Prostate gland (tissue), 2 donors: ENCODE results near the gene C6orf47. TPM values are rescaled to one million over a fixed set of nuclear protein-coding genes. Genes with fewer than 3 reads are reported as not detected.

Experiments
- DNase-seq: peaks from one replicate; pipeline ENCODE4 v3.0.0-alpha.2; 2019; ENCODE audit warnings: low spot score
- H3K27ac ChIP-seq, 2 donors: fragments of 200-600 bp; sonication (generic); 2 replicates each; pipeline ENCODE4 v1.5.1; 2017 to 2019
- H3K27me3 ChIP-seq: fragments of 200-600 bp; sonication (generic); replicated peaks from 2 replicates; pipeline ENCODE4 v1.5.1; 2019; ENCODE audit not compliant: insufficient read depth
- H3K36me3 ChIP-seq, 2 donors: fragments of 200-600 bp; sonication (generic); 1 replicate in 1 of 2; 2 replicates in 1 of 2; pipeline versions ENCODE4 v1.5.1 to v1.8.1; 2017 to 2019
- H3K4me1 ChIP-seq: fragments of 200-600 bp; sonication (generic); replicated peaks from 2 replicates; pipeline ENCODE4 v1.5.1; 2019
- H3K4me3 ChIP-seq, 2 donors: fragments of 200-600 bp; sonication (generic); 2 replicates each; pipeline ENCODE4 v1.5.1; 2017 to 2019
- H3K9me3 ChIP-seq: fragments of 200-600 bp; sonication (generic); 2 replicates; pipeline ENCODE4 v1.5.1; 2017
- POLR2A ChIP-seq: fragments of 450-650 bp; IDR thresholded peaks from one replicate; pipeline ENCODE4 v1.6.1; 2016; ENCODE audit warnings: antibody characterized with exemption, mild to moderate bottlenecking
- POLR2AphosphoS5 ChIP-seq: sonication (generic); formaldehyde crosslinking; IDR thresholded peaks from one replicate; pipeline ENCODE4 v1.6.1; 2017; ENCODE audit warnings: antibody characterized with exemption
- WGBS: methylation state at CpG from one replicate; pipeline ENCODE4 v1.1.5; 2018; 5-methylcytosine and 5-hydroxymethylcytosine counted together
- intact Hi-C: fragments of 100-400 bp; cut with DNase I; formaldehyde crosslinking; loops from one replicate; pipeline ENCODE4 v1.14.2; 2022
- total RNA-seq, 2 donors: library from RNA; depleted of rRNA; stranded (reverse); fragments of >200 nt; gene quantifications; one replicate each; pipeline ENCODE4 v1.1.0, GENCODE V29; 2016
- TF ChIP-seq, protein P1 (sequence below), 4 experiments: fragments of 200-600 bp in 2 of 4; fragments of 450-650 bp in 2 of 4; sonication (generic) in 2 of 4; IDR thresholded peaks; 1 replicate in 3 of 4; 2 replicates in 1 of 4; pipeline ENCODE4 v1.5.1; 2016 to 2019; ENCODE audit warnings: antibody characterized with exemption in 4 of 4, mild to moderate bottlenecking in 2 of 4, moderate library complexity in 2 of 4

C6orf47 gene
- total RNA-seq, 2 donors from 2014 or later = 25.5 to 30.1 TPM

GRCh38 chr6:31691564-31692108, 31.1 kb upstream of the C6orf47 start:
- Histone ChIP-seq H3K27me3 (no peaks in the 10 kb centered on the region), H3K9me3 (no peaks in the 10 kb centered on the region), H3K36me3 (peaks cover 15 to 20% of the 10 kb centered on the region in 2 donors), H3K4me3 (no peak overlapping the region), H3K4me1 (no peaks in the 10 kb centered on the region), H3K27ac (no peak overlapping the region)
- intact Hi-C loops = no loop called here
- TF ChIP-seq, protein P1, sequence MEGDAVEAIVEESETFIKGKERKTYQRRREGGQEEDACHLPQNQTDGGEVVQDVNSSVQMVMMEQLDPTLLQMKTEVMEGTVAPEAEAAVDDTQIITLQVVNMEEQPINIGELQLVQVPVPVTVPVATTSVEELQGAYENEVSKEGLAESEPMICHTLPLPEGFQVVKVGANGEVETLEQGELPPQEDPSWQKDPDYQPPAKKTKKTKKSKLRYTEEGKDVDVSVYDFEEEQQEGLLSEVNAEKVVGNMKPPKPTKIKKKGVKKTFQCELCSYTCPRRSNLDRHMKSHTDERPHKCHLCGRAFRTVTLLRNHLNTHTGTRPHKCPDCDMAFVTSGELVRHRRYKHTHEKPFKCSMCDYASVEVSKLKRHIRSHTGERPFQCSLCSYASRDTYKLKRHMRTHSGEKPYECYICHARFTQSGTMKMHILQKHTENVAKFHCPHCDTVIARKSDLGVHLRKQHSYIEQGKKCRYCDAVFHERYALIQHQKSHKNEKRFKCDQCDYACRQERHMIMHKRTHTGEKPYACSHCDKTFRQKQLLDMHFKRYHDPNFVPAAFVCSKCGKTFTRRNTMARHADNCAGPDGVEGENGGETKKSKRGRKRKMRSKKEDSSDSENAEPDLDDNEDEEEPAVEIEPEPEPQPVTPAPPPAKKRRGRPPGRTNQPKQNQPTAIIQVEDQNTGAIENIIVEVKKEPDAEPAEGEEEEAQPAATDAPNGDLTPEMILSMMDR (IDR thresholded peaks at IDR 0.05) = no peak
- TF ChIP-seq POLR2AphosphoS5 (no peak), POLR2A (no peak)
- DNase-seq = no peak
- WGBS = 94% methylated on average over 12 of the region's 12 CpGs

- Histone ChIP-seq H3K9me3 (no peaks in the 10 kb centered on the region), H3K27me3 (no peaks in the 10 kb centered on the region), H3K4me3 (no peak overlapping the region), H3K27ac (no peak overlapping the region), H3K36me3 (peaks cover 15 to 20% of the 10 kb centered on the region in 2 donors), H3K4me1 (no peaks in the 10 kb centered on the region)
- DNase-seq = no peak
- TF ChIP-seq, protein P1 (IDR thresholded peaks at IDR 0.05) = no peak
- TF ChIP-seq POLR2AphosphoS5 = no peak
- TF ChIP-seq POLR2A = no peak
- WGBS = 87% methylated on average over 6 of the region's 6 CpGs
- intact Hi-C loops = no loop called here
These were observed 30.5 kb upstream of the C6orf47 start for GRCh38 chr6:31691078-31691463.

- 57% methylated on average over 10 of the region's 10 CpGs for WGBS
- peaks cover 15 to 20% of the 10 kb centered on the region in 2 donors for H3K36me3 ChIP-seq
- TF ChIP-seq, protein P1 (IDR thresholded peaks at IDR 0.05) = no peak
- TF ChIP-seq POLR2AphosphoS5 (no peak), POLR2A (no peak)
These were observed 29.9 kb upstream of the C6orf47 start for GRCh38 chr6:31690231-31691077.

DNA sequence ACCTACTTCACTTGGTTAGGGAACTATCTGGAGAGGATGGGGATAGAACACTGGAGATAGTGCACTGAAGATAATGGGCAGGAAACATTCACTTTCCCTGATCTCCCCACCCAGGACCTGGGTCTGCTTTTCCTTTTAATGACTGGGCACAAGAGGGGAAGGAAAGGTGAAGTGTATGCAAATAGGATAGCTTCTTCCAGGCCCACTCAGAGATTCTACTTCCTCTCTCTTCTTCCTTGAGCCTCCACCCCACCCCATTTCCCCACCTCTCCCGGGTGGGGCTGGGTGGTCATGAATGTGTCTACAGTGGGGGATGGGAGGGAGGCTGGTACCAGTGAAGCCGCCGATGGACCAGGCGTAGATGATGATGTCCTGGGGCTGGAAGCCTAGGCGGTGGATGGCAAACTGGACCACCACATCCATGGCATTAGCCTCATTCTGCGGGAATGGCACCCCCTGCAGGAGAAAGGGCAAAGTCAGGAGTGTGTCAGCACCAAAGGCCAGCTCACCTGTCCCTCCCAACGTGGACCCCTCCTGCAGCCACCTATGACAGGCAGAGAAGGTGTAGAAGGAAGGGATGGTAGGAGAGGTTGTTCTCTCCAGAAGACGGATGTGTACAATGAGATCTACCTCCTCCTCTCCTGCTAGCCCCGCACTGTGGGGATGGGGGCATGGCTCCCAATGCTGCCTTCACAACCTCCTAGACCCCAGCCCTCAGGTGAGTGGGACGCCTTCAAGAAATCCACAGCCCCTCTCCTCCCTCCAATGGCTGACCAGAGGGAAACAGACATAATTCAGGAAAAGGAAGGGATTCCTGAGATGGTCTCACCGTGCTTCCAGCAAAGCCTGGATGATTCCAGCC, 28.9 kb upstream of the C6orf47 start:
- no peak for DNase-seq
- no peaks in the 10 kb centered on the region for H3K9me3 ChIP-seq
- 75% methylated on average over 11 of the region's 11 CpGs for whole genome bisulfite sequencing
- TF ChIP-seq, protein P1 (IDR thresholded peaks at IDR 0.05) = peak in 1 of 4 experiments; percentile 5
- TF ChIP-seq POLR2AphosphoS5 = no peak
- H3K4me1 ChIP-seq = no peaks in the 10 kb centered on the region
- no peaks in the 10 kb centered on the region for H3K27me3 ChIP-seq
- H3K4me3 ChIP-seq = no peak overlapping the region
- H3K36me3 ChIP-seq = peaks cover 15 to 20% of the 10 kb centered on the region in 2 donors
- intact Hi-C loops = no loop called here
- H3K27ac ChIP-seq = no peak overlapping the region

More at GRCh38 chr6:31690231-31691077, 29.9 kb upstream of the C6orf47 start:
- no peaks in the 10 kb centered on the region for H3K9me3 ChIP-seq
- intact Hi-C loops = no loop called here
- DNase-seq = no peak
- no peak overlapping the region for H3K4me3 ChIP-seq
- no peaks in the 10 kb centered on the region for H3K27me3 ChIP-seq
- H3K27ac ChIP-seq = no peak overlapping the region
- no peaks in the 10 kb centered on the region for H3K4me1 ChIP-seq
